Ovary (tissue), 9 donors: ENCODE data around the gene INPP4A. TPM values are rescaled to one million over a fixed set of nuclear protein-coding genes. Genes with fewer than 3 reads are reported as not detected.

Experiments
- DNase-seq, 5 donors: peaks; one replicate each; pipeline ENCODE4 v3.0.0-alpha.2; 2019 to 2020
- H3K27ac ChIP-seq, 2 donors: fragments of 200-600 bp; one replicate each; pipeline versions ENCODE4 v1.5.1 to v1.8.0; 2019 to 2022
- H3K27me3 ChIP-seq: fragments of 200-600 bp; one replicate; pipeline ENCODE4 v1.8.0; 2022
- H3K36me3 ChIP-seq: fragments of 200-600 bp; sonication (generic); one replicate; pipeline ENCODE4 v1.5.1; 2019
- H3K4me1 ChIP-seq: one replicate; pipeline ENCODE4 v1.8.1; 2013; ENCODE audit warnings: mild to moderate bottlenecking, moderate library complexity; ENCODE audit not compliant: insufficient read depth
- H3K4me3 ChIP-seq: fragments of 200-600 bp; sonication (generic); one replicate; pipeline ENCODE4 v1.5.1; 2017
- H3K9me3 ChIP-seq, 2 donors: fragments of 200-600 bp in 1 of 2; sonication (generic) in 1 of 2; one replicate each; pipeline versions ENCODE4 v1.5.1 to v1.8.1; 2013 to 2019; ENCODE audit warnings: mild to moderate bottlenecking in 1 of 2, moderate library complexity in 1 of 2
- EP300 ChIP-seq: sonication (generic); formaldehyde crosslinking; IDR thresholded peaks from one replicate; pipeline ENCODE4 v1.6.1; 2017; ENCODE audit warnings: antibody characterized with exemption
- POLR2A ChIP-seq: fragments of 450-650 bp; IDR thresholded peaks from one replicate; pipeline ENCODE4 v1.6.1; 2017; ENCODE audit warnings: antibody characterized with exemption, mild to moderate bottlenecking, moderate library complexity
- WGBS, 3 donors: extraction: QIAGEN DNeasy Blood & Tissue Kit in 1 of 3; methylation state at CpG; one replicate each; pipeline versions ENCODE4 v1.1.5 to v1.1.7; 2013 to 2017; 5-methylcytosine and 5-hydroxymethylcytosine counted together
- intact Hi-C, 4 donors: fragments of 100-400 bp; cut with DNase I; formaldehyde crosslinking; loops; one replicate each; pipeline versions ENCODE4 v1.11.0 to v1.15.1; 2022 to 2023
- polyA plus RNA-seq, 2 donors: library from polyadenylated mRNA; stranded (reverse); fragments of 200-250 nt in 1 of 2; fragments of 350-450 nt in 1 of 2; fragmentation: Illumina TruSeq in 1 of 2; extraction: RNeasy Lipid Tissue Mini Kit (QIAGEN cat#74804) in 1 of 2; gene quantifications; one replicate each; pipeline ENCODE4 v1.2.3, GENCODE V29; 2013 to 2014
- total RNA-seq, 7 donors: library from RNA; depleted of rRNA in 2 of 7; stranded (reverse); fragments of >200 nt in 2 of 7; fragmentation: NEBNext Ultra II Directional in 3 of 7; extraction: Animal tissue kit (Norgen Biotek cat#: 25700) in 3 of 7; gene quantifications; one replicate each; pipeline versions ENCODE4 v1.1.0 to v1.2.4, GENCODE V29; 2016 to 2023
- TF ChIP-seq, protein P1 (sequence below), 3 donors: fragments of 450-650 bp in 2 of 3; fragments of 200-600 bp in 1 of 3; IDR thresholded peaks; one replicate each; pipeline versions ENCODE4 v1.5.1 to v1.8.0; 2016 to 2022; ENCODE audit warnings: antibody characterized with exemption in 3 of 3, mild to moderate bottlenecking in 1 of 3
- donor health status: DM: no; HTN: no; CAD: no; lungs with moderate emphysema.
- donor health status: DM: no; HTN: no; CAD: no.
- donor health status: Bipolar disorder and iron deficiency.
- donor health status: DM: yes; HTN: yes; CAD: no.
- donor health status: DM: no; HTN: no; CAD: no.
- donor health status: DM: yes; HTN: yes; CAD: no.

Gene INPP4A
- total and polyA plus RNA-seq, 9 donors: 7.5 to 25.8 (median 16.2) TPM

DNA sequence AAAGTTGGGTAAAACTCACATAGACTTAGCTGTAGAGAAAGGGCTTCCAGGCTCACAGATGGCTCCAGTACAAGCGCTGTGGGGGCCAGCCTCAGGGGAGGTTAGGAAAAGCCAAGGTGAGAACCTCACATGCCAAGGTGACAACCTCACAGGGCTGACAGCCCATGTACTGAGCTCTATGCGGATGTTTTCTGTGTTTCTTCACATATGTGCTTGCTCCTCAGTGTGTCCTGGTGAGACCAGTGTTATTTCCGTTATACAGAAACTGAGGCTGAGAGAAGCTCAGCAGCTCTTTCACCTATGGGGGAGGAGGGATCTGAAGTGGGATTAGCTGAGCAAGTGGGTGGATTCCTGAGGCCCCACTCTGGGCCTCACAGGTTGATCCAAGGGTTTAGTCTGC is 67.3 kb downstream of the INPP4A start:
- no peaks in the 10 kb centered on the region for H3K9me3 ChIP-seq
- 95 to 97% (median 96%) methylated on average over 3 of the region's 3 CpGs for WGBS, 3 donors
- intact Hi-C loops: loop anchor here in 1 of 4 donors (5.0 kb wide), 1 partner anchor 405 kb away; no protein-coding TSS in a partner anchor
- no peak overlapping the region for H3K27ac ChIP-seq
- H3K4me3 ChIP-seq: no peak overlapping the region
- DNase-seq: no peak
- H3K36me3 ChIP-seq: no peaks in the 10 kb centered on the region
- no peaks in the 10 kb centered on the region for H3K27me3 ChIP-seq
- TF ChIP-seq, protein P1, sequence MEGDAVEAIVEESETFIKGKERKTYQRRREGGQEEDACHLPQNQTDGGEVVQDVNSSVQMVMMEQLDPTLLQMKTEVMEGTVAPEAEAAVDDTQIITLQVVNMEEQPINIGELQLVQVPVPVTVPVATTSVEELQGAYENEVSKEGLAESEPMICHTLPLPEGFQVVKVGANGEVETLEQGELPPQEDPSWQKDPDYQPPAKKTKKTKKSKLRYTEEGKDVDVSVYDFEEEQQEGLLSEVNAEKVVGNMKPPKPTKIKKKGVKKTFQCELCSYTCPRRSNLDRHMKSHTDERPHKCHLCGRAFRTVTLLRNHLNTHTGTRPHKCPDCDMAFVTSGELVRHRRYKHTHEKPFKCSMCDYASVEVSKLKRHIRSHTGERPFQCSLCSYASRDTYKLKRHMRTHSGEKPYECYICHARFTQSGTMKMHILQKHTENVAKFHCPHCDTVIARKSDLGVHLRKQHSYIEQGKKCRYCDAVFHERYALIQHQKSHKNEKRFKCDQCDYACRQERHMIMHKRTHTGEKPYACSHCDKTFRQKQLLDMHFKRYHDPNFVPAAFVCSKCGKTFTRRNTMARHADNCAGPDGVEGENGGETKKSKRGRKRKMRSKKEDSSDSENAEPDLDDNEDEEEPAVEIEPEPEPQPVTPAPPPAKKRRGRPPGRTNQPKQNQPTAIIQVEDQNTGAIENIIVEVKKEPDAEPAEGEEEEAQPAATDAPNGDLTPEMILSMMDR (IDR thresholded peaks at IDR 0.05): no peak
- TF ChIP-seq EP300 (no peak), POLR2A (no peak)
- H3K4me1 ChIP-seq: peaks cover 15% of the 10 kb centered on the region

DNA sequence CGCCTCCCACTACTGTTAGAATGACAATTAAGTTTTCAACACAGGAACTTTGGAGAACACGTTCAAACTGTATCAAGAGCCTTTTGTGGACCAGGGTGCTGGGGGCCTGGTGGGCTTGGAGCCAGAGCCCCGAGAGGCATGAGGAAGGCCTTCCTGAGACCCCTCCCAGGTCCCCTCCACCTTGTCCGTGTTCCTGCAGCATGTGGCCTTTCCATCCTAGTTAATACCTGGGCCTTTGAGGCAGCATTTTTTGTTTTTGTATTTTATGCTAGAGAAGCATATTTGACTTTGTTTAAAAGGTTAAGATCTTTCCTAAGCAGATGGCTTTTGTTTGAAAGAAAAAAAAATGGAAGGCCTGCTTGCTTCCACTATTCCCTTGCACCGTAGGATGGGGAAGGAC is 68.0 kb downstream of the INPP4A start:
- DNase-seq: no peak

DNA sequence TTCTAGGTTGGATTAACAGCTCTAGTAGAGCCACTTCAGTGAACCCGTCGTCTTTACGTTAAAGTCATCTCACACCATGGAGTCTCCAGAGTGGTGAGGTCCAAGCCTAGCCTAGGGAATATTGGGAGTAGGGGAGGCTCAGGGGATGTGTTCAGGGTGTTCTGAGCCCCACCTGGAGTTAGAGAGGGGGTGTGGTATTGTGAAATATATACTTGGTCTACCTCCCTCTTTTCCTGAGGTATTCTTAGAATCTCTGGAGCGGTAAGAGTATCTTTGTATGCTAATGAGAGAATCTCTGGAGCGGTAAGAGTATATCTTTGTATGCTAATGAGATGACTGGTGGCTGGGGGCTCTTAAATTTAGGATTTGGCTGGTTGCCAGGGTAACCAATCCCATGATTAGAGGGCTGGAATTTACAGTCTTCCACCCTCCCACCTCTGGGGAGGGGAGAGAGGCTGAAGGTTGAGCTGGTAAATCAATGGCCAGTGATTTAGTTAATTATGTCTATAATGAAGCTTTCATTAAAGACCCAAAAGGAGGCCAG is 69.5 kb downstream of the INPP4A start:
- Histone ChIP-seq H3K4me1 (peaks cover 10% of the 10 kb centered on the region), H3K27ac (peak overlapping the region in 1 of 2 donors; percentile 35), H3K36me3 (no peaks in the 10 kb centered on the region), H3K9me3 (no peaks in the 10 kb centered on the region), H3K27me3 (no peaks in the 10 kb centered on the region), H3K4me3 (no peak overlapping the region)
- TF ChIP-seq POLR2A (no peak), EP300 (no peak)
- TF ChIP-seq, protein P1 (IDR thresholded peaks at IDR 0.05): no peak
- DNase-seq: no peak
- intact Hi-C loops: loop anchor here in 1 of 4 donors (5.0 kb wide), 1 partner anchor 407 kb away; no protein-coding TSS in a partner anchor
- 92 to 94% (median 94%) methylated on average over 5 of the region's 5 CpGs for WGBS, 3 donors

More for the DNA sequence above, 68.0 kb downstream of the INPP4A start:
- TF ChIP-seq, protein P1 (IDR thresholded peaks at IDR 0.05): no peak
- TF ChIP-seq POLR2A (no peak), EP300 (no peak)
- H3K27ac ChIP-seq: no peak overlapping the region
- H3K9me3 ChIP-seq: no peaks in the 10 kb centered on the region
- intact Hi-C loops: loop anchor here in 1 of 4 donors (5.0 kb wide), 1 partner anchor 405 kb away; no protein-coding TSS in a partner anchor
- whole genome bisulfite sequencing, 3 donors: 92 to 95% (median 94%) methylated on average over 5 of the region's 5 CpGs
- H3K36me3 ChIP-seq: no peaks in the 10 kb centered on the region
- no peak overlapping the region for H3K4me3 ChIP-seq
- peaks cover 14% of the 10 kb centered on the region for H3K4me1 ChIP-seq
- no peaks in the 10 kb centered on the region for H3K27me3 ChIP-seq

DNA sequence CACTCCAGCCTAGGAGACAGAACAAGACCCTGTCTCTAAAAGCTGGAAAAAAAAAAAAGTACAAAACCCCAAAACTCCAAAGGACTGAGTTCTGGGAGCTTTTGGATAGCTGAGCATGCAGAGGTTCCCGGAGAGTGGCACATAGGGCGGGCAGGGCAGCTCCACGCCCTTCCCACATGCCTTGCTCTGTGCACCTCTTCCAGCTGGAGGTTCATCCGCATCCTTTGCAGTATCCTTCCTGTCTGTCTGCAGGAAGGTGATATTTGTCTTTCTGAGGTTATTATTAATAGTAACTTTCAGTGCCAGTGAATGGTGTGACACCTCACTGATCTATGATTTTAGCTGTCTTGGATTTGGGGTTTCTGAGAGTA is 70.2 kb downstream of the INPP4A start:
- intact Hi-C loops: loop anchor here in 1 of 4 donors (5.0 kb wide), 1 partner anchor 408 kb away; no protein-coding TSS in a partner anchor
- TF ChIP-seq EP300: no peak
- no peak for TF ChIP-seq POLR2A
- TF ChIP-seq, protein P1 (IDR thresholded peaks at IDR 0.05): no peak
- 70 to 85% (median 78%) methylated on average over 4 of the region's 4 CpGs for WGBS, 3 donors
- H3K36me3 ChIP-seq: no peaks in the 10 kb centered on the region
- no peak overlapping the region for H3K4me3 ChIP-seq
- H3K9me3 ChIP-seq: no peaks in the 10 kb centered on the region
- H3K4me1 ChIP-seq: peaks cover 10% of the 10 kb centered on the region
- peak overlapping the region in 1 of 2 donors; percentile 35 for H3K27ac ChIP-seq
- no peaks in the 10 kb centered on the region for H3K27me3 ChIP-seq
- no peak for DNase-seq
